ENCODE measurements around the gene NHP2.
"Not testable (repeated sequence)": the region's sequence is repeated elsewhere in the genome, so short reads cannot be mapped to it uniquely, and the experiment has no call there.

Gene NHP2

GRCh38 chr5:178130234-178130575 is 23.5 kb downstream of the NHP2 start:
- not testable (repeated sequence) for DNase-seq

GRCh38 chr5:178129296-178129695 is 24.4 kb downstream of the NHP2 start:
- no peak for DNase-seq

GRCh38 chr5:178127300-178128009 is 26.2 kb downstream of the NHP2 start:
- not testable (repeated sequence) for DNase-seq

- DNase-seq, result no peak
These were observed 27.1 kb downstream of the NHP2 start for GRCh38 chr5:178126556-178126955.

- DNase-seq, result no peak
These were observed 28.3 kb downstream of the NHP2 start for GRCh38 chr5:178125253-178125906.

- DNase-seq, result peak in 1 of 2 experiments; percentile 18
These were observed 29.4 kb downstream of the NHP2 start for GRCh38 chr5:178123966-178124925.

- no peak for DNase-seq
These were observed 30.4 kb downstream of the NHP2 start for GRCh38 chr5:178123094-178123965.

- no peak for DNase-seq
These were observed 31.3 kb downstream of the NHP2 start for GRCh38 chr5:178122346-178122745.

- DNase-seq, result no peak
These were observed 32.1 kb downstream of the NHP2 start for GRCh38 chr5:178121391-178122276.

GRCh38 chr5:178120607-178121357 is 32.9 kb downstream of the NHP2 start:
- peak; percentile 73 to 93 for DNase-seq

GRCh38 chr5:178119915-178120606 is 33.6 kb downstream of the NHP2 start:
- DNase-seq, result no peak

- DNase-seq, result no peak
These were observed 35.6 kb downstream of the NHP2 start for GRCh38 chr5:178117923-178118701.

GRCh38 chr5:178116143-178116885 is 37.4 kb downstream of the NHP2 start:
- DNase-seq, result no peak

- DNase-seq, result no peak
These were observed 37.9 kb downstream of the NHP2 start for GRCh38 chr5:178115814-178116142.

GRCh38 chr5:178115136-178115813 is 38.4 kb downstream of the NHP2 start:
- no peak for DNase-seq

- DNase-seq, result peak in 1 of 2 experiments; percentile 60
These were observed 39.2 kb downstream of the NHP2 start for GRCh38 chr5:178114325-178115135.

- peak in 1 of 2 experiments; percentile 31 for DNase-seq
These were observed 39.8 kb downstream of the NHP2 start for GRCh38 chr5:178113841-178114324.

Data from NCI-H526 (cell line).